ENCODE data around the gene CTIF. TPM values are rescaled to one million over a fixed set of nuclear protein-coding genes. Genes with fewer than 3 reads are reported as not detected.

CTIF gene
- polyA plus RNA-seq, 3 donors = 0.38 to 8.7 (median 1.2) TPM

DNA sequence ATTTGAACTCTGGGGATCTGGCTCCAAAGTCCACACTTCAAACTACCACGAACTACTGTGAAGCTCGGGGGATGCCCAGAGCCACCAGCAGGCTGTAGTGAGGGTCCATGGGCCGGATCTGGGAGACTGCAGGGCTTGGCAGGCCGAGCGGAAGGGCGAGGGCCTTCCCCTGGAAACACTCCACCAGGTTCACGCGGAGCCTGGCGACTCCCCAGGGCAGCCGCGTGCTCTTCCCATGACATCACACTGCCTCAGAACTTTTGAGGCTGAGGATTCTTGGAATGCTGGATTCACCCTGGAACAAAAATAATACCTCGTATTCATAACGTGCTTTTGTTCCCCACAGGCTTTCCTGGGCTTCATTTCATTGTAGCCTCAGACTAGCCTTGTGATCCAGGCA is 210.9 kb downstream of the CTIF start:
- intact Hi-C loops (cut with micrococcal nuclease) = loop anchor here in 1 of 2 donors (10.0 kb wide), 1 partner anchor 75 kb away; no protein-coding TSS in a partner anchor
- 97% methylated on average over 11 of the region's 13 CpGs for WGBS (ENCODE audit: insufficient coverage)
- no peaks in the 10 kb centered on the region for H3K9me3 Mint-ChIP-seq
- Histone ChIP-seq H3K27ac (ENCODE audit: low read depth in 1 of 2, low read length in 2 of 2) (no peak overlapping the region), H4K20me1 (ENCODE audit: insufficient read depth, low read length) (no peaks in the 10 kb centered on the region), H3K4me1 (ENCODE audit: control insufficient read depth in 1 of 2, insufficient read depth in 2 of 2, low read length in 2 of 2) (peaks cover 10 to 13% of the 10 kb centered on the region in 2 donors), H3K36me3 (replicated peaks in 1 of 2; ENCODE audit: control insufficient read depth in 1 of 2, insufficient read depth in 2 of 2, low read length in 2 of 2) (no peaks in the 10 kb centered on the region), H3K4me3 (replicated peaks in 1 of 3; ENCODE audit: low read depth in 2 of 3, low read length in 3 of 3) (no peak overlapping the region), H2AFZ (ENCODE audit: insufficient read depth, low read depth, low read length, poor library complexity, severe bottlenecking) (no peak overlapping the region), H3K9ac (ENCODE audit: insufficient read depth, low read length, poor library complexity, severe bottlenecking) (no peak overlapping the region), H3K79me2 (ENCODE audit: insufficient read depth, low read length) (no peaks in the 10 kb centered on the region), H3K27me3 (ENCODE audit: control insufficient read depth in 2 of 2, insufficient read depth in 2 of 2, low read length in 2 of 2) (no peaks in the 10 kb centered on the region), H3K4me2 (replicated peaks; ENCODE audit: extremely low read depth, low read length, poor library complexity, severe bottlenecking) (no peak overlapping the region), H3K9me3 (replicated peaks in 1 of 2; ENCODE audit: control insufficient read depth in 1 of 2, insufficient read depth in 1 of 2, low read length in 2 of 2) (no peaks in the 10 kb centered on the region)
- H3K4me3 Mint-ChIP-seq = no peak overlapping the region
- TF ChIP-seq CTCF (IDR thresholded peaks at IDR 0.05) = no peak
- no peak overlapping the region for H3K27ac Mint-ChIP-seq
- H3K27me3 Mint-ChIP-seq (ENCODE audit: low read depth in 3 of 3) = peaks cover 0 to 5% (median 0%) of the 10 kb centered on the region in 3 donors
- peaks cover 3% of the 10 kb centered on the region in 2 donors for H3K36me3 Mint-ChIP-seq
- peaks cover 16% of the 10 kb centered on the region for H3K4me1 Mint-ChIP-seq
- DNase-seq = no peak

DNA sequence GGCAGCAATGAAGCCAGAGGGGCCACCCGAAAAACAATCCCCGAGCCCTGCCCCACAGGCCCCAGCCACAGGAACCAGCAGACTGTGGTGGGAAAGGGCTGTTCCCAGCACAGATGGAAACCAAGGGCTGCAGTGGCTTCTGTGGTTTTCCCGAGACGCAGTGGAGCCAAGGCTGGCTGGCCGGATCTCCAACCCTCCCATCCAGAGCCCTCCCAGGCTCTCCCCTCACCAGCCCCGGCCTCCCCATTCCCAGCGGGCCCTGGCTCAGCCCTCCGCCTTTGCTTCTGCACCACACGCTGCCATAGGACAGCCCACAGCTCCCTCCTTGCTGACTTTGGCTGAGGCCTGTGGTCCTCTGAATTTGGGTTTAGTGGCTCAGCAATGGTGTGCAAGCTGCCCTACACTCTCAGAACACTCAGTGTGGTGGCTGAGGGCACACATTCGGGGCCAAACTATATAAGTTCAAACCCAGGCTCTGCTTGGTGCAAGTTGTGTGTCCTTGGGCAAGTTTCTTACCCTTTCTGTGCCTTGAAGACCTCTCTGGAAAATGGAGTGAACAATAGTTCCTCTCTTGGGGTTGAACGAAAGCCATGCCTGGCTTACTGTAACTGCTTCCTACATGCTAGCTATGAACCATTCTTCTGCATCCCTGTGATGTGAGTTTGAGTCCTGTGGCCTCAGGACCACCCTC is 211.8 kb downstream of the CTIF start:
- Histone ChIP-seq H3K4me3 (replicated peaks in 1 of 3; ENCODE audit: low read depth in 2 of 3, low read length in 3 of 3) (no peak overlapping the region), H3K27ac (ENCODE audit: low read depth in 1 of 2, low read length in 2 of 2) (no peak overlapping the region), H3K79me2 (ENCODE audit: insufficient read depth, low read length) (no peaks in the 10 kb centered on the region), H3K9me3 (replicated peaks in 1 of 2; ENCODE audit: control insufficient read depth in 1 of 2, insufficient read depth in 1 of 2, low read length in 2 of 2) (no peaks in the 10 kb centered on the region), H3K9ac (ENCODE audit: insufficient read depth, low read length, poor library complexity, severe bottlenecking) (peak overlapping the region; percentile 4), H3K36me3 (replicated peaks in 1 of 2; ENCODE audit: control insufficient read depth in 1 of 2, insufficient read depth in 2 of 2, low read length in 2 of 2) (no peaks in the 10 kb centered on the region), H3K27me3 (ENCODE audit: control insufficient read depth in 2 of 2, insufficient read depth in 2 of 2, low read length in 2 of 2) (no peaks in the 10 kb centered on the region), H3K4me1 (ENCODE audit: control insufficient read depth in 1 of 2, insufficient read depth in 2 of 2, low read length in 2 of 2) (peaks cover 2 to 6% of the 10 kb centered on the region in 2 donors), H4K20me1 (ENCODE audit: insufficient read depth, low read length) (no peaks in the 10 kb centered on the region), H3K4me2 (replicated peaks; ENCODE audit: extremely low read depth, low read length, poor library complexity, severe bottlenecking) (no peak overlapping the region), H2AFZ (ENCODE audit: insufficient read depth, low read depth, low read length, poor library complexity, severe bottlenecking) (no peak overlapping the region)
- Mint-ChIP-seq H3K27me3 (ENCODE audit: low read depth in 3 of 3) (peaks cover 0 to 5% (median 0%) of the 10 kb centered on the region in 3 donors), H3K36me3 (peaks cover 3% of the 10 kb centered on the region in 2 donors), H3K4me1 (peaks cover 15% of the 10 kb centered on the region), H3K27ac (peak overlapping the region in 1 of 7 donors; percentile 4), H3K4me3 (no peak overlapping the region), H3K9me3 (no peaks in the 10 kb centered on the region)
- WGBS (ENCODE audit: insufficient coverage) = 19% methylated on average over 8 of the region's 11 CpGs
- TF ChIP-seq CTCF (IDR thresholded peaks at IDR 0.05) = no peak
- DNase-seq = no peak
- intact Hi-C loops (cut with micrococcal nuclease) = no loop called here
